ENCODE data around the gene TTC8.

DNA sequence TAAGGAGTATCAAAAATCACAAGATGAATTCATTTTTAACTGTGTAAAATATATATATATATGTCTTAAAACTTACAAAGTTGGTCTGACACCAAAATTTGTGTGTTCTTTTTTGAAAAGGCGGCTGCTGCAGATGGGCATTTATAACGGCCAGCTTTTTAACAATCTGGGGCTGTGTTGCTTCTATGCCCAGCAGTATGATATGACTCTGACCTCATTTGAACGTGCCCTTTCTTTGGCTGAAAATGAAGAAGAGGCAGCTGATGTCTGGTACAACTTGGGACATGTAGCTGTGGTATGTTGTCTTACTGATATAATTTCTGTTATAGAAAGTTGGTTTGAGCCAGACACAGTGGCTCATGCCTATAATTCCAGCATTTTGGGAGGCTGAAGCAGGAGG is 47.0 kb downstream of the TTC8 start:
- TF ChIP-seq CTCF (IDR thresholded peaks at IDR 0.05) (no peak), POLR2A (IDR thresholded peaks at IDR 0.05) (no peak)

All from Peyer's patch (tissue), 4 donors.